HEK293 (cell line): ENCODE results near the gene TMEM247.

Experiments
- YY1 ChIP-seq: fragments of 450-650 bp; formaldehyde crosslinking; IDR thresholded peaks from 2 replicates; pipeline ENCODE4 v1.5.1; 2018; ENCODE audit warnings: missing biosample characterization, missing genetic modification characterization
- ZNF274 ChIP-seq, 2 experiments: fragments of 200-500 bp in 1 of 2; fragments of 450-650 bp in 1 of 2; sonication (Bioruptor generic) in 1 of 2; formaldehyde crosslinking in 1 of 2; IDR thresholded peaks; 2 replicates each; pipeline versions ENCODE4 v1.5.1 to v1.6.1; 2014 to 2016; ENCODE audit warnings: borderline replicate concordance in 1 of 2, inconsistent platforms in 1 of 2, low read length in 1 of 2, missing biosample characterization in 1 of 2, missing genetic modification characterization in 1 of 2
- ZSCAN30 ChIP-seq: fragments of 450-650 bp; IDR thresholded peaks from 2 replicates; pipeline ENCODE4 v1.5.1; 2018; ENCODE audit warnings: missing biosample characterization, mild to moderate bottlenecking, missing genetic modification characterization, moderate library complexity

DNA sequence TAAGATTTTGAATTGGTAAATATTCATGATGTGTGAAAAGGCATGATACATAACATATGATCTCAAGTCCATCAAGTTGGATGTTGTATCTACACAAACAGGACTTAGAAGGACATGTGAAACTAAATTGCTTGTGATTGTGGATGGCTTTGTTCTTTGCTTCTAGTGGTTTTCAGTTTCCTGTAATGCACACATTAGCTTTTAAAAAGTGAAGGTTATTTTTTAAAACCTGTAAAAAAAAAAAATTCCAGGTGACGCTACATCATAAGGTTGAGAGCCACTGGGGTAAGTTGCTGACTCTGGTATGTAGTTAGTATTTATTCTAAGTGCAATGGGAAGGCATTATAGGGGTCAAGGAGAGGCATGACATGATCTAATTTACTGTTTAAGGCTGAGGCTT lies 48.4 kb upstream of the TMEM247 start:
- TF ChIP-seq ZNF274 (IDR thresholded peaks at IDR 0.05; ENCODE audit: low read length) (no peak), ZNF274 (tag by site-specific recombination; IDR thresholded peaks at IDR 0.05; ENCODE audit: borderline replicate concordance) (no peak), YY1 (tag by site-specific recombination) (no peak), ZSCAN30 (no peak)
